K562 (cell line): ENCODE measurements around the gene KRT72. TPM values are rescaled to one million over a fixed set of nuclear protein-coding genes. Genes with fewer than 3 reads are reported as not detected.

ENCODE experiments used
- CBFB ChIP-seq: sonication (generic); formaldehyde crosslinking; IDR thresholded peaks from 2 replicates; pipeline ENCODE4 v1.4.0; 2020; ENCODE audit warnings: mild to moderate bottlenecking, missing genetic modification reagents
- PCBP2 ChIP-seq: fragments of 200-400 bp; formaldehyde crosslinking; IDR thresholded peaks from 2 replicates; pipeline ENCODE4 v1.6.1; 2018; ENCODE audit warnings: low read length, low read depth, mild to moderate bottlenecking, moderate library complexity; ENCODE audit not compliant: poor library complexity, severe bottlenecking
- SRSF9 ChIP-seq: fragments of 200-400 bp; formaldehyde crosslinking; IDR thresholded peaks from 2 replicates; pipeline ENCODE4 v1.6.1; 2017; ENCODE audit warnings: low read depth, low read length, borderline replicate concordance
- ZNF146 ChIP-seq: IDR thresholded peaks from one replicate; pipeline ENCODE4 v1.6.1; 2018; ENCODE audit warnings: missing compliant biosample characterization; ENCODE audit not compliant: unreplicated experiment
- ZNF551 ChIP-seq: fragments of 250-450 bp; sonication (Bioruptor Pico); IDR thresholded peaks from 2 replicates; pipeline ENCODE4 v1.5.0; 2021; ENCODE audit warnings: mild to moderate bottlenecking, moderate library complexity
- polyA plus RNA-seq, 8 experiments: library from polyadenylated mRNA; depleted of rRNA in 4 of 8; stranded (reverse) in 5 of 8; unstranded in 3 of 8; fragments of >200 nt; fragmentation: Nextera tagmentation in 2 of 8; fragmentation: Illumina TruSeq in 1 of 8; extraction: Ambion mirVana in 2 of 8; extraction: Trizol in 1 of 8; gene quantifications; 2 replicates each; pipeline versions ENCODE4 v1.2.1 to v1.2.3, GENCODE V29; 2011 to 2014; ENCODE audit warnings: inconsistent platforms in 1 of 8, missing spikeins in 1 of 8
- total RNA-seq, 7 experiments: library from RNA; depleted of rRNA in 6 of 7; stranded (reverse); fragments of >200 nt in 6 of 7; fragmentation: Illumina TruSeq in 2 of 7; extraction: Trizol in 2 of 7; gene quantifications; 2 replicates each; pipeline versions ENCODE4 v1.2.1 to v1.2.3, GENCODE V29; 2011 to 2021; ENCODE audit warnings: low replicate concordance in 1 of 7
- TF ChIP-seq, protein P1 (sequence below): fragments of 250-450 bp; sonication (Bioruptor Pico); IDR thresholded peaks from 2 replicates; pipeline ENCODE4 v1.4.0; 2020
- TF ChIP-seq, protein P2 (sequence below), 2 experiments: fragments of 450-650 bp; IDR thresholded peaks; 2 replicates each; pipeline ENCODE4 v1.6.1; 2016; ENCODE audit warnings: mild to moderate bottlenecking in 2 of 2, borderline replicate concordance in 1 of 2, low read depth in 1 of 2, moderate library complexity in 1 of 2
- TF ChIP-seq, protein P3 (sequence below), 2 experiments: fragments of 250-450 bp in 1 of 2; fragments of 450-650 bp in 1 of 2; sonication (Bioruptor Pico) in 1 of 2; IDR thresholded peaks; 2 replicates each; pipeline versions ENCODE4 v1.6.1 to v1.8.0; 2016 to 2021; ENCODE audit warnings: mild to moderate bottlenecking in 2 of 2, moderate library complexity in 2 of 2, missing compliant biosample characterization in 1 of 2, missing genetic modification characterization in 1 of 2
- TF ChIP-seq, protein P4 (sequence below): sonication (generic); formaldehyde crosslinking; IDR thresholded peaks from 2 replicates; pipeline ENCODE4 v1.8.1; 2023; ENCODE audit warnings: mild to moderate bottlenecking, missing genetic modification reagents

The KRT72 gene
- total and polyA plus RNA-seq, 9 of the 15 experiments (the other 6 are each of a cell fraction or from before 2014, with no cell fraction given): not detected

GRCh38 chr12:52602552-52602951 lies 1.3 kb upstream of the KRT72 start (continued):
- TF ChIP-seq PCBP2 (no peak), ZNF551 (CRISPR knock-in tag) (no peak), CBFB (CRISPR knock-in tag) (no peak), SRSF9 (no peak), ZNF146 (CRISPR knock-in tag) (no peak)
- TF ChIP-seq, protein P1, sequence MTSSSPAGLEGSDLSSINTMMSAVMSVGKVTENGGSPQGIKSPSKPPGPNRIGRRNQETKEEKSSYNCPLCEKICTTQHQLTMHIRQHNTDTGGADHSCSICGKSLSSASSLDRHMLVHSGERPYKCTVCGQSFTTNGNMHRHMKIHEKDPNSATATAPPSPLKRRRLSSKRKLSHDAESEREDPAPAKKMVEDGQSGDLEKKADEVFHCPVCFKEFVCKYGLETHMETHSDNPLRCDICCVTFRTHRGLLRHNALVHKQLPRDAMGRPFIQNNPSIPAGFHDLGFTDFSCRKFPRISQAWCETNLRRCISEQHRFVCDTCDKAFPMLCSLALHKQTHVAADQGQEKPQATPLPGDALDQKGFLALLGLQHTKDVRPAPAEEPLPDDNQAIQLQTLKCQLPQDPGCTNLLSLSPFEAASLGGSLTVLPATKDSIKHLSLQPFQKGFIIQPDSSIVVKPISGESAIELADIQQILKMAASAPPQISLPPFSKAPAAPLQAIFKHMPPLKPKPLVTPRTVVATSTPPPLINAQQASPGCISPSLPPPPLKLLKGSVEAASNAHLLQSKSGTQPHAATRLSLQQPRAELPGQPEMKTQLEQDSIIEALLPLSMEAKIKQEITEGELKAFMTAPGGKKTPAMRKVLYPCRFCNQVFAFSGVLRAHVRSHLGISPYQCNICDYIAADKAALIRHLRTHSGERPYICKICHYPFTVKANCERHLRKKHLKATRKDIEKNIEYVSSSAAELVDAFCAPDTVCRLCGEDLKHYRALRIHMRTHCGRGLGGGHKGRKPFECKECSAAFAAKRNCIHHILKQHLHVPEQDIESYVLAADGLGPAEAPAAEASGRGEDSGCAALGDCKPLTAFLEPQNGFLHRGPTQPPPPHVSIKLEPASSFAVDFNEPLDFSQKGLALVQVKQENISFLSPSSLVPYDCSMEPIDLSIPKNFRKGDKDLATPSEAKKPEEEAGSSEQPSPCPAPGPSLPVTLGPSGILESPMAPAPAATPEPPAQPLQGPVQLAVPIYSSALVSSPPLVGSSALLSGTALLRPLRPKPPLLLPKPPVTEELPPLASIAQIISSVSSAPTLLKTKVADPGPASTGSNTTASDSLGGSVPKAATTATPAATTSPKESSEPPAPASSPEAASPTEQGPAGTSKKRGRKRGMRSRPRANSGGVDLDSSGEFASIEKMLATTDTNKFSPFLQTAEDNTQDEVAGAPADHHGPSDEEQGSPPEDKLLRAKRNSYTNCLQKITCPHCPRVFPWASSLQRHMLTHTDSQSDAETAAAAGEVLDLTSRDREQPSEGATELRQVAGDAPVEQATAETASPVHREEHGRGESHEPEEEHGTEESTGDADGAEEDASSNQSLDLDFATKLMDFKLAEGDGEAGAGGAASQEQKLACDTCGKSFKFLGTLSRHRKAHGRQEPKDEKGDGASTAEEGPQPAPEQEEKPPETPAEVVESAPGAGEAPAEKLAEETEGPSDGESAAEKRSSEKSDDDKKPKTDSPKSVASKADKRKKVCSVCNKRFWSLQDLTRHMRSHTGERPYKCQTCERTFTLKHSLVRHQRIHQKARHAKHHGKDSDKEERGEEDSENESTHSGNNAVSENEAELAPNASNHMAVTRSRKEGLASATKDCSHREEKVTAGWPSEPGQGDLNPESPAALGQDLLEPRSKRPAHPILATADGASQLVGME (CRISPR knock-in tag): no peak
- TF ChIP-seq, protein P2, sequence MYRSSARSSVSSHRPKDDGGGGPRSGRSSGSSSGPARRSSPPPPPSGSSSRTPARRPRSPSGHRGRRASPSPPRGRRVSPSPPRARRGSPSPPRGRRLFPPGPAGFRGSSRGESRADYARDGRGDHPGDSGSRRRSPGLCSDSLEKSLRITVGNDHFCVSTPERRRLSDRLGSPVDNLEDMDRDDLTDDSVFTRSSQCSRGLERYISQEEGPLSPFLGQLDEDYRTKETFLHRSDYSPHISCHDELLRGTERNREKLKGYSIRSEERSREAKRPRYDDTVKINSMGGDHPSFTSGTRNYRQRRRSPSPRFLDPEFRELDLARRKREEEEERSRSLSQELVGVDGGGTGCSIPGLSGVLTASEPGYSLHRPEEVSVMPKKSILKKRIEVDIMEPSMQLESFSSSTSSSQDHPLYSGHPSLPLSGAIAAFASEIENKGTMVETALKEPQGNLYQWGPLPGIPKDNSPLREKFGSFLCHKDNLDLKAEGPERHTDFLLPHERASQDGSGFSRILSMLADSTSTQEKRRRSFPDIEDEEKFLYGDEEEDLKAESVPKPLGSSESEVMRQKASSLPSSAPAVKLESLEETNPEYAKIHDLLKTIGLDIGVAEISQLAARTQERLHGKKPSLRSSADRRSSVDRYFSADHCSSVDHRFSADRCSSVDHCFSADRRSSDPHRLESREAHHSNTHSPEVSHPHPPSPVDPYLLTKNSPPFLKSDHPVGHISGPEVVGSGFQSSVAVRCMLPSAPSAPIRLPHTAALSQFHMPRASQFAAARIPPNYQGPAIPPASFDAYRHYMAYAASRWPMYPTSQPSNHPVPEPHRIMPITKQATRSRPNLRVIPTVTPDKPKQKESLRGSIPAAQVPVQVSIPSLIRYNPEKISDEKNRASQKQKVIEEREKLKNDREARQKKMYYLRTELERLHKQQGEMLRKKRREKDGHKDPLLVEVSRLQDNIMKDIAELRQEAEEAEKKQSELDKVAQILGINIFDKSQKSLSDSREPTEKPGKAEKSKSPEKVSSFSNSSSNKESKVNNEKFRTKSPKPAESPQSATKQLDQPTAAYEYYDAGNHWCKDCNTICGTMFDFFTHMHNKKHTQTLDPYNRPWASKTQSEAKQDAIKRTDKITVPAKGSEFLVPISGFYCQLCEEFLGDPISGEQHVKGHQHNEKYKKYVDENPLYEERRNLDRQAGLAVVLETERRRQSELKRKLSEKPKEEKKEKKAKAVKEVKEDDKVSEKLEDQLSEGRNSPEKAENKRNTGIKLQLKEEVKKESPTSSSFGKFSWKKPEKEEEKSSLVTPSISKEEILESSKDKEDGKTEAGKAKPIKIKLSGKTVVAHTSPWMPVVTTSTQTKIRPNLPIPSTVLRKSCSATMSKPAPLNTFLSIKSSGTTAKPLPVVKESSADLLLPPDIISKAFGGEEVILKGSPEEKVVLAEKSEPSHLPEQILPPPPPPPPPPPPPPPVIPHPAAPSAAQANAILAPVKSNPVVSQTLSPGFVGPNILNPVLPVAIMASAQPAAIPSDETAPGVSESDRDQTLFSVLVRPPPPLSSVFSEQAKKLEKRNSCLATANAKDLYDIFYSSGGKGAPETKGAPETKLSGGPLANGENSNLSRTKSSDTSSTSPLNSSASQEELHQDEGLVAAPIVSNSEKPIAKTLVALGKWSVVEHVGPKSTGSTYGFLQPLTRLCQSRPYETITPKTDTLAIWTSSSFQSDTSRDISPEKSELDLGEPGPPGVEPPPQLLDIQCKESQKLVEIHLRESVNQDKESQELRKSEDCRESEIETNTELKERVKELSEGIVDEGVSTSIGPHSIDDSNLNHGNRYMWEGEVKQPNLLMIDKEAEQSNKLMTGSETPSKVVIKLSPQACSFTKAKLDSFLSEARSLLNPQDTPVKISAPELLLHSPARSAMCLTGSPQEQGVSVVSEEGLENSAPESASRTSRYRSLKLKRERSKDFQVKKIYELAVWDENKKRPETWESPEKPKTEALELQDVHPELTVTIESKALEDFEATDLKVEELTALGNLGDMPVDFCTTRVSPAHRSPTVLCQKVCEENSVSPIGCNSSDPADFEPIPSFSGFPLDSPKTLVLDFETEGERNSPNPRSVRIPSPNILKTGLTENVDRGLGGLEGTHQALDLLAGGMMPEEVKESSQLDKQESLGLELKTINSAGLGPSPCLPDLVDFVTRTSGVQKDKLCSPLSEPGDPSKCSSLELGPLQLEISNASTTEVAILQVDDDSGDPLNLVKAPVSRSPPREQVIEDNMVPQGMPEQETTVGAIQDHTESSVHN (IDR thresholded peaks at IDR 0.05; ENCODE audit: borderline replicate concordance in 1 of 2, low read depth in 1 of 2): no peak
- TF ChIP-seq, protein P3, sequence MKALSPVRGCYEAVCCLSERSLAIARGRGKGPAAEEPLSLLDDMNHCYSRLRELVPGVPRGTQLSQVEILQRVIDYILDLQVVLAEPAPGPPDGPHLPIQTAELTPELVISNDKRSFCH (CRISPR knock-in tag; IDR thresholded peaks at IDR 0.05): no peak
- TF ChIP-seq, protein P3 (tag; IDR thresholded peaks at IDR 0.05): no peak
- TF ChIP-seq, protein P4, sequence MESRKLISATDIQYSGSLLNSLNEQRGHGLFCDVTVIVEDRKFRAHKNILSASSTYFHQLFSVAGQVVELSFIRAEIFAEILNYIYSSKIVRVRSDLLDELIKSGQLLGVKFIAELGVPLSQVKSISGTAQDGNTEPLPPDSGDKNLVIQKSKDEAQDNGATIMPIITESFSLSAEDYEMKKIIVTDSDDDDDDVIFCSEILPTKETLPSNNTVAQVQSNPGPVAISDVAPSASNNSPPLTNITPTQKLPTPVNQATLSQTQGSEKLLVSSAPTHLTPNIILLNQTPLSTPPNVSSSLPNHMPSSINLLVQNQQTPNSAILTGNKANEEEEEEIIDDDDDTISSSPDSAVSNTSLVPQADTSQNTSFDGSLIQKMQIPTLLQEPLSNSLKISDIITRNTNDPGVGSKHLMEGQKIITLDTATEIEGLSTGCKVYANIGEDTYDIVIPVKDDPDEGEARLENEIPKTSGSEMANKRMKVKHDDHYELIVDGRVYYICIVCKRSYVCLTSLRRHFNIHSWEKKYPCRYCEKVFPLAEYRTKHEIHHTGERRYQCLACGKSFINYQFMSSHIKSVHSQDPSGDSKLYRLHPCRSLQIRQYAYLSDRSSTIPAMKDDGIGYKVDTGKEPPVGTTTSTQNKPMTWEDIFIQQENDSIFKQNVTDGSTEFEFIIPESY (CRISPR knock-in tag): no peak
